Thoracic aorta (tissue), 2 donors: Measurements from ENCODE around the gene ZNF860. TPM values are rescaled to one million over a fixed set of nuclear protein-coding genes. Genes with fewer than 3 reads are reported as not detected.

Source experiments
- ATAC-seq: fragments of 150-250 bp; one replicate; pipeline ENCODE4 v1.8.0; 2017; ENCODE audit warnings: low read depth; ENCODE audit not compliant: insufficient number of reproducible peaks, low FRiP score
- DNase-seq: peaks from one replicate; pipeline ENCODE4 v3.0.0-alpha.2; 2020; ENCODE audit warnings: low spot score
- H3K27ac ChIP-seq, 2 donors: fragments of 200-600 bp; sonication (generic); 1 replicate in 1 of 2; 2 replicates in 1 of 2; pipeline ENCODE4 v1.5.1; 2016; ENCODE audit warnings: mild to moderate bottlenecking in 2 of 2, moderate library complexity in 2 of 2
- H3K27me3 ChIP-seq: fragments of 200-600 bp; sonication (generic); replicated peaks from 2 replicates; pipeline ENCODE4 v1.6.0; 2016; ENCODE audit warnings: mild to moderate bottlenecking; ENCODE audit not compliant: insufficient read depth
- H3K36me3 ChIP-seq: fragments of 200-600 bp; sonication (generic); one replicate; pipeline ENCODE4 v1.5.1; 2016
- H3K4me1 ChIP-seq, 2 donors: fragments of 200-600 bp; sonication (generic); 1 replicate in 1 of 2; 2 replicates in 1 of 2; pipeline versions ENCODE4 v1.5.1 to v1.6.0; 2016; ENCODE audit warnings: low read depth in 2 of 2, mild to moderate bottlenecking in 1 of 2; ENCODE audit not compliant: control insufficient read depth in 1 of 2
- H3K4me3 ChIP-seq: fragments of 200-600 bp; sonication (generic); 2 replicates; pipeline ENCODE4 v1.5.1; 2016; ENCODE audit warnings: mild to moderate bottlenecking
- H3K9me3 ChIP-seq: fragments of 200-600 bp; sonication (generic); 2 replicates; pipeline ENCODE4 v1.5.1; 2016
- total RNA-seq, 2 donors: library from RNA; depleted of rRNA; stranded (reverse); fragments of >200 nt; gene quantifications; one replicate each; pipeline versions ENCODE4 v1.1.0 to v1.2.3, GENCODE V29; 2016
- TF ChIP-seq, protein P1 (sequence below): fragments of 200-600 bp; sonication (generic); IDR thresholded peaks from one replicate; pipeline ENCODE4 v1.5.1; 2019; ENCODE audit warnings: antibody characterized with exemption

The ZNF860 gene
- total RNA-seq, 2 donors from 2014 or later, result 0.71 to 0.81 TPM

DNA sequence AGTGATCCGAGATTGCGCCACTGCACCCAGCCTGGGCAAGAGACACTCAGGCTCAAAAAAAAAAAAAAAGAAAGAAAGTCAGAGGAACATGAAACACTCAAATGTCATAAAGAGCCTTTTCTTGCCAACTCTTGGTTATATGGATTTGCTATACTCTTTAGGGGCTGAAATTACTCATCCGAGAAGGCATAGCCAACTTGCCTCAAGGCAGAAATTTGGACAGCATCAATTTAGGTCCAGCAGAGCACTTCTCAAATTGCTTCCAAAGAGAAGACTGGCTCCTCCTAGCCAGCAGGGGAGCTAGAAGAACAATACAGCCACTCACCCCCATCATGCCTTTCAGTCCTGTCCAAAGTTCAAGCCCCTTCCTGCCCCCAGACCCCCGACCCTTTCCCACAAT lies 44.3 kb upstream of the ZNF860 start:
- no peaks in the 10 kb centered on the region for H3K9me3 ChIP-seq
- DNase-seq (no peak), ATAC-seq (no peak)
- H3K27me3 ChIP-seq, result no peaks in the 10 kb centered on the region
- no peaks in the 10 kb centered on the region for H3K36me3 ChIP-seq
- no peak overlapping the region for H3K4me3 ChIP-seq
- peaks cover 15 to 27% of the 10 kb centered on the region in 2 donors for H3K4me1 ChIP-seq
- peak overlapping the region in 1 of 2 donors; percentile 52 for H3K27ac ChIP-seq
- TF ChIP-seq, protein P1, sequence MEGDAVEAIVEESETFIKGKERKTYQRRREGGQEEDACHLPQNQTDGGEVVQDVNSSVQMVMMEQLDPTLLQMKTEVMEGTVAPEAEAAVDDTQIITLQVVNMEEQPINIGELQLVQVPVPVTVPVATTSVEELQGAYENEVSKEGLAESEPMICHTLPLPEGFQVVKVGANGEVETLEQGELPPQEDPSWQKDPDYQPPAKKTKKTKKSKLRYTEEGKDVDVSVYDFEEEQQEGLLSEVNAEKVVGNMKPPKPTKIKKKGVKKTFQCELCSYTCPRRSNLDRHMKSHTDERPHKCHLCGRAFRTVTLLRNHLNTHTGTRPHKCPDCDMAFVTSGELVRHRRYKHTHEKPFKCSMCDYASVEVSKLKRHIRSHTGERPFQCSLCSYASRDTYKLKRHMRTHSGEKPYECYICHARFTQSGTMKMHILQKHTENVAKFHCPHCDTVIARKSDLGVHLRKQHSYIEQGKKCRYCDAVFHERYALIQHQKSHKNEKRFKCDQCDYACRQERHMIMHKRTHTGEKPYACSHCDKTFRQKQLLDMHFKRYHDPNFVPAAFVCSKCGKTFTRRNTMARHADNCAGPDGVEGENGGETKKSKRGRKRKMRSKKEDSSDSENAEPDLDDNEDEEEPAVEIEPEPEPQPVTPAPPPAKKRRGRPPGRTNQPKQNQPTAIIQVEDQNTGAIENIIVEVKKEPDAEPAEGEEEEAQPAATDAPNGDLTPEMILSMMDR, result no peak

DNA sequence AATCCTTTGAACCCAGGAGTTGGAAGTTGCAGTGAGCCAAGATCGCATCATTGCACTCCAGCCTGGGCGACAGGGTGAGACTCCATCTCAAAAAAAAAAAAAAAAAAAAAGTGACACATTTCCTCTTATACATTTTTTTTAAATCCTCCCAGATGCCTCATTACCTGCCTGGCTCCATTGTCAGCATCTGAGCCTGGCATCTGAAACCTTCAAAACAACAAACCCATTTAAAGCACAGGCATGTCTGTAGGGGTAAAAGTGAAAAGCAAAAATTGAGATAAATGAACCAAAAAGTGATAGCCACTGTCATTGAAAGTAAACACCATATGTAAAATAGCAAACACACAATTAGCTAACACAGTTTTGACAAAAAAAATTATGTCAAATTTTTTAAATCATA lies 39.1 kb upstream of the ZNF860 start:
- H3K27ac ChIP-seq, result no peak overlapping the region
- TF ChIP-seq, protein P1, result no peak
- no peaks in the 10 kb centered on the region for H3K9me3 ChIP-seq
- no peak for ATAC-seq
- H3K4me1 ChIP-seq, result peaks cover 9 to 18% of the 10 kb centered on the region in 2 donors
- no peak overlapping the region for H3K4me3 ChIP-seq
- no peaks in the 10 kb centered on the region for H3K36me3 ChIP-seq
- H3K27me3 ChIP-seq, result no peaks in the 10 kb centered on the region
- no peak for DNase-seq

DNA sequence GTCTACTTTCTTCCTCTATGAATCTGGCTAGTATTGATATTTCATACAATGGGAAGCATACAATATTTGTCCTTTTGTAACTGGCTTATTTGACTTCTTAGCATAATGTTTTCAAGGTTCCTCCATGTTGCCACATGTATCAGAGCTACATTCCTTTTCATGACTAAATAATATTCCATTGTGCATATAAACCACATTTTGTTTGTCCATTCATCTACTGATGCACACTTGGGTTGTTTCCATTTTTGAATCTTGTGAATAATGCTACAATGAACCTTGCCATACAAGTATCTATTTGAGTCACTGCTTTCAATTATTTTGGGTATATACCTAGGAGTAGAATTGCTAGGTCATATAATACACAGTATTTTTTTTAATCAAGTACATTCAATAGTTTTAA lies 38.5 kb upstream of the ZNF860 start:
- DNase-seq (no peak), ATAC-seq (no peak)
- Histone ChIP-seq H3K27me3 (no peaks in the 10 kb centered on the region), H3K9me3 (no peaks in the 10 kb centered on the region), H3K4me1 (peaks cover 9 to 18% of the 10 kb centered on the region in 2 donors), H3K36me3 (no peaks in the 10 kb centered on the region), H3K27ac (no peak overlapping the region), H3K4me3 (no peak overlapping the region)
- TF ChIP-seq, protein P1, result no peak

DNA sequence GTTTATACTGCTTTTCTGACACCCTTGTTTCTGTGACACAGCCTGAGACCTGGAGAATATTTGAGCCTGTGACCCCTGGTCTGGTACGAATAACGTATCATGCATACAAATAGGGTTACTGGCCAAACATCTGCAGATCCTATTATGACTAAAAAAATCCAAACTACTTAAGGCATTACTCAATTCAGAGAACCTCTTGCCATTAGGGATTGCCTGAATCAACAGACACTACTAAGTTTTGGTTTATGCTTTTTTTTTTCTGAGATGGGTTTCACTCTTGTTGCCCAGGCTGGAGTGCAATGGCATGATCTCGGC lies 35.9 kb upstream of the ZNF860 start:
- Histone ChIP-seq H3K27ac (no peak overlapping the region), H3K4me3 (no peak overlapping the region), H3K4me1 (peaks cover 9 to 18% of the 10 kb centered on the region in 2 donors), H3K9me3 (no peaks in the 10 kb centered on the region), H3K36me3 (no peaks in the 10 kb centered on the region), H3K27me3 (no peaks in the 10 kb centered on the region)
- ATAC-seq (no peak), DNase-seq (no peak)
- TF ChIP-seq, protein P1, result no peak

DNA sequence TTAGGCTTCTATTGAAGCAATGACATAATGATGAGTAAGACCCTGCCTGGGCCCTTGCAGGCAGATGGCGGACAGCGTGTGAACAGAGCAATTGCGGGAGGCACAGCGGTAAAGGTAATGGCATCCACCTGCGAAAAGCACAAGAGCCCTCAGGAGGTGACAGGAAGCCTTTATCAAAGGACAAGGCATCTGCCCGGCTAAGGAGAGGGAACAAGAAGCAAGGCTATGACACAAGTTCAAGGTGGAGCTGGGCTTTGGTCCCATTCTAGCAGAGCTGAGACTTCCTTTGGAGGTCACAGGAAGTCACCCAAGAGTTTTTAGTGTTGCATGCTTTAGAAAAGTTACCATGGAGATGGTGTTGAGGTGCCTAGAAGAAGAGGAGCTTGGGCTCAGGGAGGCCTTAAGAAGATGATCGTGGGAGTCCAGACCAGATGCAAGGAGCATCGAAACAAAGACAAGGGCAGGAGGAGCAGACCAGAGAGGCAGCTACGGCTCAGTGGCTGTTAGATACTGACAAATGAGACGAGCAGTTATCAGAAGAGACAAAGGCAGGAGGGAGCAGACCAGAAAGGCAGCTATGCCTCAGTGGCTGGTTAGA lies 35.0 kb upstream of the ZNF860 start:
- no peak overlapping the region for H3K4me3 ChIP-seq
- no peaks in the 10 kb centered on the region for H3K9me3 ChIP-seq
- TF ChIP-seq, protein P1, result no peak
- H3K4me1 ChIP-seq, result peaks cover under 1 to 9% of the 10 kb centered on the region in 2 donors
- no peak for DNase-seq
- no peak for ATAC-seq
- no peaks in the 10 kb centered on the region for H3K27me3 ChIP-seq
- no peaks in the 10 kb centered on the region for H3K36me3 ChIP-seq
- no peak overlapping the region for H3K27ac ChIP-seq
